Stimulated activated naive CD8-positive, alpha-beta T cell treated with anti-CD3 and anti-CD28 coated beads, Interleukin-15, Interleukin-2, amounts not matched to agents 100 ng/mL and 50 ng/mL, for 24 hours (primary cell): ENCODE results near the gene EGLN2.
A peak's percentile ranks its signal among the peaks of the same experiment; 100 is the strongest.
"Not testable (repeated sequence)": the region's sequence is repeated elsewhere in the genome, so short reads cannot be mapped to it uniquely, and the experiment has no call there.

Source experiments
- H3K27ac Mint-ChIP-seq: one replicate; pipeline ENCODE4 v1.8.0; 2021; ENCODE audit warnings: mild to moderate bottlenecking, mixed read lengths
- H3K27me3 Mint-ChIP-seq: one replicate; pipeline ENCODE4 v1.8.0; 2021; ENCODE audit warnings: mixed read lengths
- H3K36me3 Mint-ChIP-seq: one replicate; pipeline ENCODE4 v1.8.0; 2021; ENCODE audit warnings: low read depth, mixed read lengths
- H3K4me1 Mint-ChIP-seq: one replicate; pipeline ENCODE4 v1.8.0; 2021; ENCODE audit warnings: low read depth, mixed read lengths
- H3K4me3 Mint-ChIP-seq: one replicate; pipeline ENCODE4 v1.8.0; 2021; ENCODE audit warnings: mild to moderate bottlenecking, mixed read lengths
- H3K9me3 Mint-ChIP-seq: one replicate; pipeline ENCODE4 v1.8.0; 2021; ENCODE audit warnings: mixed read lengths

Gene EGLN2

DNA sequence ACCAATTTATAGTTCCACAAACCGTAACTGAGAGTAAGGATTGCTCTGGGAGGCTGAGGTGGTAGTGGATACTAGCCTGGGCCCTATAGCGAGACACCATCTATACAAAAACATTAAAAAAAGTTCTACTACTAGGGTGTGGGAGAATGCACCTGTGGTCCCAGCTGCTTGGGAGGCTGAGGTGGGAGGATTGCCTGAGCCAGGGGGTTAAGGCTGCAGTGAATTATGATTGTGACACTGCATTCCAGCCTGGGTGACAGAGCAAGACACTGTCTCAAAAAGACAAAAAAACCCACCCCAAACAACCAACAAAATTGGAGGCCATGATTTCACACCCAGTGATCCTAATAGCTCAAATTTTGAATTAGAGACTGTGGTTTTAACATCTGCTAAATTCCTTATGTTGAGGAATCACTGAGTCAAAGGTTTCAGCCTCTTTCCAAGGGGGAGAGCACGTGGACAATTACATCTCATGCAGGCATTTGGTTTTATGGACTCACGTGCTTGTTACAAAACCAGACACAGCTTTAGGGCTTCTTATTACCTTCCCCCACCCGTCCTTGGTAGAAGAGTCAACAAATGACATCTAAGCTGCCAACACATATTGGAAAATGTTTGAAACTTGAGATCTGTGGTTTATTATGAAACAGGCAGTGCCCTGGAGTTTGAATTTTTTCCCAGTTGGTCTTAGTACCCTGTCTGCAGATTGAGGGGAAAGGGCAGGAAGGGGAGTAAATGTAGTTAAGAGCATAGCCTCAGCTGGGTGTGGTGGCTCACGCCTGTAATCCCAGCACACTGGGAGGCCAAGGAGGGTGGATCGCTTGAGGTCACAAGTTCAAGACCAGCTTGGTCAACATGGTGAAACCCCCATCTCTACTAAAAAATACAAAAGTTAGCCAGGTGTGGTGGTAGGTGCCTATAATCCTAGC lies 32.8 kb downstream of the EGLN2 start:
- Mint-ChIP-seq H3K9me3 (no peaks in the 10 kb centered on the region), H3K36me3 (peaks cover 5% of the 10 kb centered on the region), H3K4me3 (no peak overlapping the region), H3K4me1 (peaks cover 17% of the 10 kb centered on the region), H3K27ac (no peak overlapping the region), H3K27me3 (no peaks in the 10 kb centered on the region)

DNA sequence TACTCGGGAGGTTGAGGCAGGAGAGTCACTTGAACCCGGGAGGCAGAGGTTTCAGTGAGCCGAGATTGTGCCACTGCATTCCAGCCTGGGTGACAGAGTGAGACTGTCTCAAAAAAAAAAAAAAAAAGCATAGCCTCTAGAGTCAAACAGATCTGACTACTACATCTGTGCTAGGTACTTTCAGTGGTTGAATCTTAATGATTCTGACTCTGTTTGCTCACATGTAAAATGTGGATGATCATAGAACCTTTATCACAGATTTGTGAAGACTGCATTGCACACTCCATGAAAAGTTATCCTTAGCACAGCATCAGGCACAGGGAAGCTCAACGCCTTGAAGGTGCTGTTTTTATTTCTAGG lies 33.4 kb downstream of the EGLN2 start:
- not testable (repeated sequence) for H3K27me3 Mint-ChIP-seq, H3K4me3 Mint-ChIP-seq, H3K27ac Mint-ChIP-seq, H3K9me3 Mint-ChIP-seq, H3K36me3 Mint-ChIP-seq
- peaks cover 11% of the 10 kb centered on the region for H3K4me1 Mint-ChIP-seq

DNA sequence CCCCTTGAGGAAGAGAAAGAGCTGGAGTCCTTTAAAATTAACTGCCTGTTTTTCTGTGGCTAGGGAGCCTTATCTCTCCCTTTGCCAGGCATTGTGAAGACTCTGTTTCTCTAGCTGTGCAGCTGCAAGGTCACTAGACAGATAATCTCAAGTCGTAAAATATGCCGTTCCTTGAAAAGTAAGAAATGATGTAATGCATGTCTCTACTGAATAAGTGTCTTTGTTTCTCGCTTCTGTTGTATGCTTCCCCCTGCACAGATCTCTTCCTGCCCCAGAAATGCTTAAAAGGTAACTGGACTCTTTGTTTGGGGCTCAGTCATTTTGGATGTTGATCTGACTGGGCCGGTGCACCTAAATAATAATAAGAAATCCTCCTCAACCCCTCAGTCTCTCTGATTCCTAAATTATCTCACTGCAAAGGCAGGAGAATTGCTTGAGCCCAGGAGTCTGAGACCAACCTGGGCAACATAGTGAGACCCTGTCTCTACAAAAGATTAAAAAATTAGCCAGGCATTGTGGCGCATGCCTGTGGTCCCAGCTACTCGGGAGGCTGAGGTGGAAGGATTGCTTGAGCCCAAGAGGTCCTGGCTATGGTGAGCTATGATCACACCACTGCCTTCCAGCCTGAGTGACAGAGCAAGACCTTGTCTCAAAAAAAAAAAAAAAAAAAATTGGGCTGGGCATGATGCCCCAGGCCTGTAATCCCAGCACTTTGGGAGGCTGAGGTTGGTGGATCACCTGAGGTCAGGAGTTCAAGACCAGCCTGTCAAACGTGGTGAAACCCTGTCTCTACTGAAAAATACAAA lies 34.9 kb downstream of the EGLN2 start:
- H3K4me3 Mint-ChIP-seq, H3K9me3 Mint-ChIP-seq, H3K27ac Mint-ChIP-seq, H3K27me3 Mint-ChIP-seq, H3K36me3 Mint-ChIP-seq: not testable (repeated sequence)
- peaks cover 10% of the 10 kb centered on the region for H3K4me1 Mint-ChIP-seq

DNA sequence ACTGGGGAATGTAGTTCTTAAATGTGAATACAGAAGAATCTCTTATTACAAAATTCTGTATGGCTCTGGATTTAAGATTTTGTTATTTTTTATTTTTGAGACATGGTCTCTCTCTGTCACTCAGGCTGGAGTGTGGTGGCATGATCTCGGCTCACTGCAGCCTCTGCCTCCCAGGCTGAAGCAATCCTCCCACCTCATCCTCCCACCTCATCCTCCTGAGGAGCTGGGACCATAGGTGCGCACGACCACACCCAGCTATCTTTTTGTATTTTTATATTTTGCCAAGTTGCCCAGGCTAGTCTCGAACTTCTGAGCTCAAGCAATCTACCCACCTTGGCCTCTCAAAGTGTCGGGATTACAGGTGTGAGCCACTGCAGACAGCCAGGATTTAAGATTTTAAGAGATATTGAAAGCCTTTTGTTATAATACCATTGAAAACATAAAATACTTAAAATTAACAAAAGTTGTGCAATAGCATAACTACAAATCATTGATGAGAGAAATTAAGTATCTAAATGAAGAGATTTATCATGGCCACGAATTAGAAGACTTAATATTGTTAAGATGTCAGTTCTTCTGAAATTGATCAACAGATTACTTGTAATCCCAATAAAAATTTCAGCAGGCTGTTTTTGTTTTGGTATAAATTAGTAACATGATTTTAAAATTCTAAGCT lies 37.9 kb downstream of the EGLN2 start:
- Mint-ChIP-seq H3K9me3 (no peaks in the 10 kb centered on the region), H3K4me1 (peaks cover 10% of the 10 kb centered on the region), H3K27me3 (no peaks in the 10 kb centered on the region), H3K4me3 (no peak overlapping the region), H3K36me3 (no peaks in the 10 kb centered on the region), H3K27ac (no peak overlapping the region)

DNA sequence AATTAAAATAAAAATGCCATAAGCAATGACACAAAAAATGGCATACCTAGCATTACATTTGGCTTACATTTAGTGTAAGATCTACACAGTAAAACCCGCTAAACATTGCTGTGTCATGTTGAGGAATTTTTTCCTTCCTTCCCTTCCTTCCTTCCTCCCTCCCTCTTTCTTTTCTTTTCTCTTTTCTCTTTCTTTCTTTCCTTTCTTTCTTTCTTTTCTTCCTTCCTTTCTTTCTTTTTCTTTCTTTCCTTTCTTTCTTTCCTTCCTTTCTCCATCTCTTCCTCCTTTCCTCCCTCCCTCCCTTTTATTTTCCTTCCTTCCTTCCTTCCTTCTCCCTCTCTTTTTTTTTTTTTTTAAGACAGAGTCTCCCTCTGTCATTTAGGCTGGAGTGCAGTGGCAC lies 39.5 kb downstream of the EGLN2 start:
- H3K9me3 Mint-ChIP-seq, H3K36me3 Mint-ChIP-seq, H3K27ac Mint-ChIP-seq: not testable (repeated sequence)

DNA sequence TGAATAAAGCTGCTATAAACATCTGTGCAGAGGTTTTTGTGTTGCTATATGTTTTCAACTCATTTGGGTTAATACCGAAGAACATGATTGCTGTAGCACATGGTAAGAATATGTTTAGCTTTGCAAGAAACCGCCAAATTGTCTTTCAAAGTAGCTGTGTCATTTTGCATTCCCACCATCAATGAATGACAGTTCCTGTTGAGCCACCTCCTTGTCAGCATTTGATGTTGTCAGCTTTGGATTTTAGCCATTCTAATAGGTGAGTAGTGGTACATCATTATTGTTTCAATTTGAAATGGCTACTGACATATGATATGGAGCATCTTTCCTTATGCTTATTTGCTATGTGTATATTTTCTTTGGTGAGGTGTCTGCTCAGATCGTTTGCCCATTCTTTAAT lies 43.0 kb downstream of the EGLN2 start:
- not testable (repeated sequence) for H3K27me3 Mint-ChIP-seq, H3K27ac Mint-ChIP-seq, H3K9me3 Mint-ChIP-seq, H3K4me3 Mint-ChIP-seq, H3K36me3 Mint-ChIP-seq
- peaks cover 14% of the 10 kb centered on the region for H3K4me1 Mint-ChIP-seq

More for the DNA sequence above, 39.5 kb downstream of the EGLN2 start:
- peaks cover 10% of the 10 kb centered on the region for H3K4me1 Mint-ChIP-seq
- H3K27me3 Mint-ChIP-seq, H3K4me3 Mint-ChIP-seq: not testable (repeated sequence)

DNA sequence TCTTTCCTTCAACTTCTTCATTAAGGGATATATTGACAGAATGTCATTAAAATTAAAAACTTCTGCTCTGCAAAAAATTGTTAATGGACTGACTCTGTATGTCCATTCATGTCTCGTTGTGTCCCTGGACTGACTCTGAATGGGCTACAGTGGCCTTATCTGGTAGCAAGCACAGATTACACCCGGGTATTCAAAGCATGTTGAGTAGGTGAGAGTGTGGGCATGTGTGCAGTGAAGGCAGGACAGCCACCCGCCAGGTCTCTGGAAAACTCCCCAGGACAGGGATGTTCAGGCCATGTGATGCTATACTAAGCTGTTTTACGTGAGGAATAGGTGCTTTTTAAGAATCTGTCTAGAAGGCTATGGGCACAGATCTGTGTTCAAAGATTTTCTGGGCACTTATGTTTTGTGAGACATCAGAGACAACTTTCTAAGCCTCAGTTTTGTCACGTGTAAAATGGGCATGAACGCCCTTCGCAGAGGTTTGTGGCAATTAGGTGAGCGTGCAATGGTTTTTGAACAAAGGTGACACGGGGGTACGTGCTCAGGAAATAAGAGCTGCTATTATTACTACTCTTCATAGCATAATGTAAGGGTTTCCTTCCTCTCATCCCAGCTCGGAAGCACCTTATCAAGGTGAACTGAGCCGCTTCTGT lies 44.1 kb downstream of the EGLN2 start:
- H3K27ac Mint-ChIP-seq = peak overlapping the region; percentile 81
- H3K9me3 Mint-ChIP-seq, H3K36me3 Mint-ChIP-seq: not testable (repeated sequence)
- peaks cover 14% of the 10 kb centered on the region for H3K27me3 Mint-ChIP-seq
- peak overlapping the region; percentile 66 for H3K4me3 Mint-ChIP-seq
- peaks cover 19% of the 10 kb centered on the region for H3K4me1 Mint-ChIP-seq

DNA sequence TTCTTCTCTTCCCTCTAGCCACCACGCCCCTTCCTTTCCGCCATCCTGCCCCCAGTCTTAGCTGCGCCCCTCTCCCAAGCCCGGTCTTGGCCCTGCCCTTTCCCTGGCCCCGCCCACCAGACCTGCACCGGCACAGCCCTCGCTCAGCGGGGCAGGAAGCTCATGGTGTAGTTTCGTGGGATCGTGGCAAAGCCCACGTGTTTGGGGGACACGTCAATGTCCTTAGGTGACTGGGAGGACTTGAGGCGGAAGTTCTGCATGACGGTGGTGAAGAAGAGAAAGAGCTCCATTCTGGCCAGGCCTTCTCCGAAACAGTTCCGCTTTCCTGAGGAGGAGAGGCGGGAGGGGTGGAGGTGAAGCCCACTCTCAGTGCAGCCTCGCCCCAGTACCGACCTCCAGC lies 44.7 kb downstream of the EGLN2 start:
- peaks cover 16% of the 10 kb centered on the region for H3K27me3 Mint-ChIP-seq
- not testable (repeated sequence) for H3K9me3 Mint-ChIP-seq, H3K36me3 Mint-ChIP-seq
- H3K27ac Mint-ChIP-seq = peak overlapping the region; percentile 81
- H3K4me3 Mint-ChIP-seq = peak overlapping the region; percentile 66
- peaks cover 19% of the 10 kb centered on the region for H3K4me1 Mint-ChIP-seq

DNA sequence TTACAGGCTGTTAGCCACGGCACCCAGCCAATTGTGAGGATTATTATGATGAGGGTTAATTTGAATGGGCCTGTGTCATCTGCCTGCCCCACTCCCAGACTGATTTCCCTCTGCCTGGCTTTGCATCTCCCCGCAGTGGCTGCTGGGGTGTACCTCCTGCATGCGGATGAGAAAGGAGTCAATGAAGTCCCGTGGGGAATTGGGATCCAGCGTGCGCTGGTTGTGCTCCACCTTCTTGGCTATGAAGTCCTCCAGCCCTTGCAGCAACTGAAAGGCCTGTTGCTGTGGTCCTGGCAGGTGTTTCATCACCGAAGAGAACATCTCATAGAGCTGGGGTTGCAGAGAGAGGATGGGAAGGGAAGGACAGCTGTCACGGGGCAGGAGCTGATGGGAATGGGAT lies 47.7 kb downstream of the EGLN2 start:
- peaks cover 28% of the 10 kb centered on the region for H3K27me3 Mint-ChIP-seq

DNA sequence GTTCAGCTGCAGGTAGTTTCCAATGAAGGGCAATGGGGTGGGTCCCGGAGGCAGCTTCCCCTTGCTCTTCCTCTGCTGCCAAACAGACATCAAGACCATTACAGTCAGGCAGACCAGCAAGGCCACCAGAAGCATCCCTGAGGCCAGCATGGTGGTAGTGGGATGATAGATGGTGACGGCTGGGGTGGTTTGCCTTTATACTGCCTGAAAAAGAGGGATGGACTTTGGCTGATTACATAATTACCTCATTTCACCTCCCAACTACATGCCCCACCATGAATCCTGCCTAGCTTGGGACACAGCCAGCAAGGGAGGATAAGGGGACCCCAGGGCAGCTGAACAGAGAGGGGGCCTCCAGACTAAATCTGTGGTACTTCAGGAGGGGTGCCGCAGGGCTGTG lies 51.3 kb downstream of the EGLN2 start, which contains the start of gene CYP2A6:
Gene CYP2A6, minus strand, starts transcription at position 171 of the 400 bp plus-strand sequence. Its CDS starts 21 bp downstream, at position 150.
- H3K4me1 Mint-ChIP-seq, H3K4me3 Mint-ChIP-seq, H3K9me3 Mint-ChIP-seq, H3K36me3 Mint-ChIP-seq, H3K27ac Mint-ChIP-seq: not testable (repeated sequence)
- H3K27me3 Mint-ChIP-seq = peaks cover 28% of the 10 kb centered on the region

More for the DNA sequence above, 47.7 kb downstream of the EGLN2 start:
- not testable (repeated sequence) for H3K9me3 Mint-ChIP-seq, H3K36me3 Mint-ChIP-seq, H3K4me3 Mint-ChIP-seq, H3K27ac Mint-ChIP-seq
- H3K4me1 Mint-ChIP-seq = peaks cover 19% of the 10 kb centered on the region

DNA sequence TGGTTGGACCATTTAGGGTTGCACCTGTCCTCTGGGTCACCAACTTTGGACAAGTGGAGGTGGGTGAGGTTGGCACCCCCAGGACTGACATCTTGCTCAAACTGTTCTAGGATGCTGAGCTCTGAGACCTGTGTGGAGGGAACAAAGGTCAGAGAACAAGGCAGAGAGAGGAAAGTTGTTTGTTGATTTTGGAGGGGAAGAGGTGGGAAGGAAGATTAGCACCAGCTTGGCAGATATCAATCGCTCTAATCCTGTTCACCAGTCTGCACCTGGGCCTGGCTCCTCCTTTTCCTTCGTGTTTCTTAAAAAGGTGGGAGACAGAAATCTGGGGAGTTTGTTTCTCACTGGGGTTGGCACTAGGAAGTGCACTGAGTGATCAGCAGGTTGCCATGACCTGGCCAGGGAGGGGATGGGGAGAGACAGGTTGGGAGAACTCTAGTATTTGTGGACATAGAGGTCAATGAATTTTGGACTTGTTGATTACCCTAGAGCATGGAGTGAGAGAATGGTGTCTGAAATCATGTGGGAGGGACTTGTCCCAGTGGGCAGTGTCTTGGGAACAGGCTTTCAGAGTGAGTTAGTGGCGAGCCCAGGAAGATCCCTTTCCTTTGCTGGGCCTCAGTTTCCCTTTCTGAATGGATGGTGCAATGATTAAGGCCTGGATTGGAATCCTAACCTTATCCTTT lies 53.6 kb downstream of the EGLN2 start:
- not testable (repeated sequence) for H3K9me3 Mint-ChIP-seq, H3K36me3 Mint-ChIP-seq, H3K4me3 Mint-ChIP-seq, H3K4me1 Mint-ChIP-seq, H3K27ac Mint-ChIP-seq
- peaks cover 20% of the 10 kb centered on the region for H3K27me3 Mint-ChIP-seq
